GM18867 (cell line): ENCODE results near the gene ETNPPL.

Source experiments
- ATAC-seq: cut with Tn5 transposase; IDR thresholded peaks from one replicate; pipeline ENCODE4 v1.9.1; 2021; ENCODE audit warnings: mild to moderate bottlenecking, moderate library complexity; ENCODE audit not compliant: unreplicated experiment

ETNPPL gene

GRCh38 chr4:108762559-108763225 lies at the start of gene ETNPPL:
Gene ETNPPL, minus strand, starts transcription at chr4:108763053. Its CDS starts 155 bp downstream, at chr4:108762898.
- no peak for ATAC-seq

GRCh38 chr4:108811486-108811885 lies 48.6 kb upstream of the ETNPPL start:
- ATAC-seq: no peak

DNA sequence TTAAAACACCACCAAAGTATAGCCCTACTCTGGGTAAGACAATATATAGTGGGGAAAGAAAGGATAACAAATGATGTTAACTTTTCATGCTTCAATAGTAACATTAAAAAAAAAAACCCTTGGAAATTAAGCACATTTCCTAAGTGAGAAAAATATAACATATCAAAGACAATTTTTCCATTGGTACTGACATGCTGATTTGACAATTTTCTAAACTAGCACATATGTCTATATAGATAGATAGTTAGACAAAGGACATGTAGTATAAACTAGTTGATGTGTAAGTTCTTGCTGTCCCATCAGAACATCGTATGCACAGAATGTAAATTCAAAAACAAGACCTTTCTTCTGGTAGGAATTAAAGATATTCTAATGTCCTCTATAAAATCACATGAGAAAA lies 47.2 kb upstream of the ETNPPL start:
- no peak for ATAC-seq

GRCh38 chr4:108804648-108805273 lies 41.9 kb upstream of the ETNPPL start:
- ATAC-seq: no peak

GRCh38 chr4:108799306-108799705 lies 36.5 kb upstream of the ETNPPL start:
- no peak for ATAC-seq

DNA sequence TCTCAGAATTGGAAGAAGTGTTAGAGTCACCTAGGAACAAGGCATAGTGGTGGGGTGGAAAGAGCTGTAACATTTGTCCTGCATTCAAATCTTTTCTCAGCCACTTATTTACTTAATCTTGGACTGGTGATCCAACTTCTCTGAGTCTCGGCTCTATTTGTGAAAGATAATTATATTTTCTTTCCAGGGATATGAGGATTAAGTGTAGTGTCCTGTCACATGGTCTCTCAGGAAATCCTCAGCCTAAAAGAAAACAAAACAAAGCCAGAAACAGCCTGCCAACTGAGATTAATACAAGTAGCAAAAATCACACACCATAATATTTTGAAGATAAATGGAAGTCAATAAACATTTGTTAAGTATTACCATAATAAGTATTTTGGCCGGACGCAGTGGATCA lies 33.3 kb upstream of the ETNPPL start:
- ATAC-seq: no peak

DNA sequence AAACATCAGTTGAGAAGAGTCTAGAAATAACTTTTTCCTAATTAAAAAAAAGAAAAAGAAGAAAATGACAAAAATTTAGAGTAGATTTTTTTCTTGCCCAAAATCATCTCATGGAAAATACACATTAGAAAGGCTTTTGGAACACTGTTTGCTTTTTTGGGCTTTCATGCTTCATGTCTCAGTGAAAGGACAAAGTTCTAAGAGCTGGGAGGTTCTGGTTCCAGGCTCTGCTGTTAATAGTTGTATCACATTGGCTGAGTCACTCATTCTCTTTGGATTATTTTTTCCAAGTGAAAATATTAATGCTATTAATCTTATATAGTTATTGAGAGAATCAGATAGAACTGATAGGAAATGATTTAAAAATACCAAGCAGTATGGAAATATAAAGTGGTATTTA lies 32.9 kb upstream of the ETNPPL start:
- no peak for ATAC-seq

- no peak for ATAC-seq
These were observed 31.3 kb upstream of the ETNPPL start for GRCh38 chr4:108794136-108794535.

DNA sequence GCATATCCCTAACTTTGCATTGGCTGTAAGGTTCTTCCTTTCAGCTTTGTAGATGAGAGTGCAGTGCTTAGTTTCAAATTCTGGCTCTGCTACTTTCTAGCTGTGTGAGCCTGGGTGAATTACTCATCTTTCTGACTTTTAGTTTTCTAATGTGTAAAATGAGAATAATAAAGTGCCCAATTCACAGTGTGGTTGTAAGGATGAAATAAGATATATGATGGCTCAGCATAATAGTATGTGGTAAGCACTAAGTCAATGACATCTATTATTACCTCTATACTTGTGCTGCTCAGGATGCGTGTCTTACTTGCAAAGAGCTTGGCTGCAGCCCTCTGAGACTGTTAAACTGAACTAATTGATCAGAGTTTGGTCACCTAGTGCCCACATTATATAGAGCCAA lies 30.6 kb upstream of the ETNPPL start:
- no peak for ATAC-seq

GRCh38 chr4:108788731-108789130 lies 25.9 kb upstream of the ETNPPL start:
- no peak for ATAC-seq

DNA sequence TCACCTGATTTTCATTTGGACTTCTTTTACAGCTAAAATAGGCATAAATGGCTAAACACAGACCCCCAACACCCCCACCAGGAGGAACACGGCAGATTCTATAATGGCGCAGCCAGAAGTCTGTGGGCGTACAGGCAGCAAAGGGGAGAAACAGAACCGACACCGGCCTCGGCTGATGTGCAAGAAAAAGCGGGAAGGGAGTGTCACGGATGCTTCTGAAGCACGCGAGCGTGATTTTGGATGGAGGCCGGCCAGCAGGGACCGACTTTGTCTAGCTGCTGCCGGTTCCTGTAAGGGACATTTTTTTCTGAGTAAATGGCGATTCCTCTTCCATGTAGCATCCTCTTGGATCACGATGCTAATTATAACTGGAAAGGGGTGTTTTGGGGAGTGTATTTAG lies 24.9 kb upstream of the ETNPPL start:
- ATAC-seq: no peak

GRCh38 chr4:108787106-108787505 lies 24.3 kb upstream of the ETNPPL start:
- no peak for ATAC-seq

DNA sequence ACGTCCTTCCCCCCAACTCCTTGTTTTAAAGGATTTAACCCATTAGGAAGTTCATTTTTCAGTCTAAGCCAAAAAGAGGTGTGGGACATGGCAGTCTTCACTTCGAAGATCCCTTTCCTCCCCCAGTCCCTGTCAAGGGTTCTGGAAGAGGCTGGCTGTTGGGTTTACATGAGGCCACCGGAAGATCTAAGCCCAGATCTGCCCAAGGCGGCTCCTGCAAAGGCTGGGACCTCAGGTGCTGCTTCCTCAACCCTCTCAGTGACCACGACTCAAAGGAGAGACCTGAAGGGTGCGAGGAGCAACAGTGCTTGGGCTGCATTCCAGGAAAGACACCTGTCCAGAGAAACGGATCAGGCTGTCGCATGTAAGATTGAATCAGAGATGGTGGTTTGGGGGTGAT lies 23.5 kb upstream of the ETNPPL start:
- no peak for ATAC-seq

GRCh38 chr4:108783665-108784463 lies 21.0 kb upstream of the ETNPPL start:
- no peak for ATAC-seq

DNA sequence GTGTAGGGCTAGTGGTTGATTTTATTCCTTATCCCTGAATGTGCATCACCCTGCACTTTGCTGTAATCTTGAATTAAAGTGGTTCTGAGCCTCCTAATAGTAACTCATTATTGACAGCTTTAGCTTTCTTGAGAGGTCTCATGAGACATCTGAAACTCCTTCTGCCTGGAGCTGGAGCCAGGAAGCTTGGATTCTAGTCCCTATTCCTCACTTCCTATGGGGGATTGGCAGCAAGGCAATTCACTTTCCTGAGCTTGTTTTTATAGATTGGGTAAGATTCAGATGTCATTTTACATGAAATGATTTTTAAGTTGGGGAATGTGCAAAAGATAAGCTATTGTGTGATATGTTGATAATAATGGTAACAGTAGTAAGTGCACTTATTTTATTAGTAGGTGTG lies 17.1 kb upstream of the ETNPPL start:
- no peak for ATAC-seq

GRCh38 chr4:108777388-108777787 lies 14.5 kb upstream of the ETNPPL start:
- no peak for ATAC-seq

DNA sequence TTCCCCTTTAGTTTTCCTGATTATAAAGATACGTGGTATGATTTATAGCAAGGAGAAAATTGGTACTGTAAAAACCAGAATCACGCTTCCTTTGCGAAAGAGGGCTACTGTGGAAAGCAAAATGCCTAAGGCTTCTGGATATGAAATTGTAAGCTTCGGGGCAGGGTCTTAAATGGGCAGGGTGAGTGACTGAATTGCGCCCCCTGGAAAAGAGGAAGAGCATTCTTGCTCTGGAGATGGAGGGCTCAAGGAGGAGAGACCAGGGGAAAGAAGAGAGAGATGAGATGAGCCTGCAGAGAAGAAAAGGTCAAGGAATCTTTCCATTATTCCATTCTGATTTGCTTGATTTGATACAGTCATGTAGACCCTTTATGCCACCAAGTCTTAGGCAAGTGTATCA lies 13.1 kb upstream of the ETNPPL start:
- ATAC-seq: no peak

DNA sequence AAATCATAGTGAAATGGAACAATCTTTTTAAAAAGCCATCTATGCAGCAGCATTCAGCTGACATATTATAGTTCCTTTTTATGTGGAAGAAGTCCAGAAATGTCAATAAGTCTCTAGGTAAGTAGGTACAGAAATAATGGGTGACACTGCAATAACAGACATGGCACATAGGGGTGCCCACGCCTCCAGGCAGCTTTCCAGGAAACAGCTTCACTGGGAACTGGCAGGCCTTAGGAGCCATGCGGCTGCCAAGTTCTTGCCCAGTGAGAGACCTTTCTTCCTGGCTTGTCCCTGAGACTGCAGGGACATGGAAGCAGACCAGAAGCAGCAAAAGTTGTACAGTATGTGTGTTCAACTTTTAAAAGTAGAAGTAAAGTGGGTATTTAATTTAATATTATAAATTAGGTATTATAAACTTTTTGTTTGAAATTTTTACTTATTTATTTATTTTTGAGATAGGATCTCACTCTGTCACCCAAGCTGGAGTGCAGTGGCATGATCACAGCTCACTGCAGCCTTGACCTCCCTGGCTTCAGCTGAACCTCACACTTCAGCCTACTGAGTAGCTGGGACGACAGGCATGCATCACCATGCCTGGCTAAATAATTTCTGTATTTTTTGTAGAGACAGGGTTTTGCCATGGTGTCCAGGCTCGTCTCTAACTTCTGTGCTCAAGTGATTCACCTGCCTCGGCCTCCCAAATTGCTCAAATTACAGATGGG lies 12.1 kb upstream of the ETNPPL start:
- ATAC-seq: no peak

- no peak for ATAC-seq
These were observed 9.5 kb upstream of the ETNPPL start for GRCh38 chr4:108772402-108772801.

GRCh38 chr4:108766058-108766457 lies 3.2 kb upstream of the ETNPPL start:
- ATAC-seq: no peak

GRCh38 chr4:108763986-108764385 lies 1.1 kb upstream of the ETNPPL start:
- ATAC-seq: no peak
